NCI-H82 treated with DMSO at 0.1 percent for 48 hours (cell line): Measurements from ENCODE around the gene PPP1R8.
"Not testable (repeated sequence)": the region's sequence is repeated elsewhere in the genome, so short reads cannot be mapped to it uniquely, and the experiment has no call there.

ENCODE experiments used
- DNase-seq: peaks from one replicate; lab custom pipeline; 2025; ENCODE audit not compliant: unreplicated experiment; lab: John Stamatoyannopoulos, UW

PPP1R8 gene

DNA sequence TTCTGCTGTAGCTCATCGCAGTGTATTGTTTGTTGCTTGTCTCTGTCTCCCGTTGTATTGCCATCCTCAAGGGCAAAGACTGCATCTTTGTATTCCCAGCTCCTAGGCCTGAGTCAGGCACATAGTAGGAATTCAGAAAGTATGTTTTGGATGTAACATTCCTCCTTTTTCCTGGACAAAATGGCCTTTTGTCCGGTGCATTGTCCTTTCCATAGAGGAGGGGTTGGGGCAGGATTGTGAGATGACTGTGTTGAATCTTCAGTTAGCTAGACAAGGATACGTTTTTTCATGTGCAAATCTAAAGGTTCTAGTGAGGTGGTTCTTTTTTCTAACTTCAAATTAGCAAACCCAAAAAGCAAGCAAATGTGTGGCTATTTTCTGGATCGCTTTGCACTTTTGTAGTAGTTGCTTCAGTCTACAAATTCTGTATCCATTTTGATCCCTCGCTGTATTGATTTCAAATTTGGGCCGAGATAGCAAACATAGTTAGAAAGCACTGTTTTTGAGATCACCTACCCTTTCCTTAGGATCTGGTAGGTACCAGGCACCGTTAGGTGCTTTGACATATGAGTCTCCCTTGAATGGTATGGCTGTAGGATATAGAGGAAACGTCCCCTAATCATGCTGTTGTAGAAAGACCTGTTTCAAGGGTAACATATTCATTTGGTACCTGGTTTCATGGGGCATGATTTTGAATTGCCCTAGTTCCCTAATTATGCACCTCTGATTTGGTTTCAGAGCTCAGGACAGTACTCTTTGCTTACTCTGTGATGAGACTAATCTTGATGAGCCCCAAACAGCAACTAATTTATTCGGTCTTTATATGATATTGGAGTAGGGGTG lies 1.2 kb downstream of the PPP1R8 start:
- DNase-seq: no peak

DNA sequence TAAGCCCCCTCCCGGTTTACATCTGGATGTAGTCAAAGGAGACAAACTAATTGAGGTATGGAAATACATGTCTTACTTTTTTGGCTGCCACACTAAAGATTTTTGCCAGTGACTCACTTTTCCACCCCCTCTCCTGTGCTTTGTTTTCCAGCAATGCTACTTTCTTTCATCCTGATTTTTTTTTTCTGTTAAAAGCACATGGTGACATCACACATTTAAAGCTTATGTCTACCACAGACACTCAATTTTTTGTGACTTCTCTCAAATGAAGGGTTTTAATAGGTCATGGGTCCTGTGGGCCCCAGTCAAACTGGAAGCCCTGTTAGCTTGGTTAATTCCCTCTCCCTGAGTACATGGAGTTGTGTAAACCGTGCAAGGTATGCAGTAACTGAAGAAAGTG lies 2.2 kb downstream of the PPP1R8 start:
- no peak for DNase-seq

DNA sequence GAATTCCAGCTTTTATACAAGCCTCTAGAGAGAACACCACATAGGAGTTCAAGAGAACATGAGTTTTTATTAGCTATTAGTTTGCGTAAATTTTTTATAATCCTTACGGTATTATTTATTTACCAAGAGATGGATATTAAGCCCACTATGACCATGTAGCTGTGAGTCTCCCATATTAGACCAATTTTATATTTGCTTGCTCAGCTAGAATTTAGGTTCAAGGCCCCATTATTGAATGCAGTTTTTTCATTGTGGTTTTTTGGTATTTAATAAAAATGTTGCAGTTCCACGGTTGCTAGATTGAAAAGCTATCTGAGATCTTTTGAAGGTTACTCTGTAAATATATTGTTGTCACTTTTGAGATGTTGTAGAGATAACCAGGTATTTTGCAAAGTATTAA lies 2.9 kb downstream of the PPP1R8 start:
- no peak for DNase-seq

DNA sequence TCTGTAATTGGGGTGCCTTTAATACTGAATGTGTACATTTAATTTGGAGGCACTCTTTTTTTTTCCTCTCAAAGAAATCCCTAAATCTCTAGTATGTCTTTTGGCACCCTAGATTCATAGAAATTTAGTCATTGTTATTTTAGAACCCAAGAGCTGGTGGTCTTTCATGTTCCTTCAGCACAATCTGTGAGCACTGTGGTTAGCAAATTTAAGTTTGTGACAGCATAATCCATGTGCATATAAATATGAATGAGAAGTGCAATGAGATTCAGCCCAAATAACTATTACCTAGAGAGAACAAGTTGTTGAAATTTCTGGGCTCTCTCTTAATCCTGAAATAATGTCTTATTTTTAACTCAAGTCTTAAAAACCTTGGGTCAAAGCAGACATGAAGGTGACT lies 4.5 kb downstream of the PPP1R8 start:
- no peak for DNase-seq

DNA sequence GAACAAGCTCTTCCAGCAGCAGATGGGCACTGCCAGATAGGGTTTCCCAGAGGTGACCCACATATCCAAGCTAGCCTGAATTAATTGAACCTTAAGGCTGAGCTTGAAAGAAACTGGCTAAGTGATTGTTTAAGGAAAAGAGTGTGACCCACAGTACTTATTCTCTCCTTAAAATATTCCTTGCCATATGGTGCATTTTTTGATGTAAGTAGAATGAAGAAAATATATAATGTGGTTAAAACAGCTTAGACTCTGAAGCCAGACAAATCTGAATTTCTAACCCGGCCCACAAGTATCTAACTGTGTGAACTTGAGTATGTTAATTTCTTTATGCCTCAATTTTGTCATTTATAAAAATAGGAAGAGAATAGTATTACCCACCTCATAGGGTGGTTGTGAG lies 4.9 kb downstream of the PPP1R8 start:
- DNase-seq: no peak

DNA sequence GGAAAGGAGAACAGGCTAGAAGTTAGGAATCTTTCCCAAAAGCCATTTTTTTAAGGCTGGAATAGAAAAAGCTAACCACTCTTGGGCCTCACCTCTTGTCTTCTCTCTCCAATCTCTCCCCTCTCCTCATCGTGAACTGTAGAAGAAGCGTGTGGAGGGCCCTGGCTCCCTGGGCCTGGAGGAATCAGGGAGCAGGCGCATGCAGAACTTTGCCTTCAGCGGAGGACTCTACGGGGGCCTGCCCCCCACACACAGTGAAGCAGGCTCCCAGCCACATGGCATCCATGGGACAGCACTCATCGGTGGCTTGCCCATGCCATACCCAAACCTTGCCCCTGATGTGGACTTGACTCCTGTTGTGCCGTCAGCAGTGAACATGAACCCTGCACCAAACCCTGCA lies 19.4 kb downstream of the PPP1R8 start:
- no peak for DNase-seq

DNA sequence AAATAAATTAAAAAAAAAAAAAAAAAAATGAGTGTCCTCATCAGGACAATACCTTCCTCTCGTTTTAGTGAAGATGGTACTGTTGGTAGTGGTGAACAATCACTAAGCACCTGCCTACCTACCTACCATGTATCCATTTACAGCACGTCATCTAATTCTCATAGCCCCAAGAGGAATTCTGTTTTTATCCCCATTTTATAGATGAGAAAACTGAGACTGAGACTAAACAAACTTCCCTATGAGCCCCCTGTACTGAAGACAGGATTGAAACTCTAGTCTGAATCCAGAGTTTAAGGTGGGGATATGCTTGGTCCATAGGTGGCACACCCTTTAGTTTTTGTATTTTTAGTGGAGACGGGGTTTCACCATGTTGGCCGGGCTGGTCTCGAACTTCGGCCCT lies 24.5 kb downstream of the PPP1R8 start:
- no peak for DNase-seq

DNA sequence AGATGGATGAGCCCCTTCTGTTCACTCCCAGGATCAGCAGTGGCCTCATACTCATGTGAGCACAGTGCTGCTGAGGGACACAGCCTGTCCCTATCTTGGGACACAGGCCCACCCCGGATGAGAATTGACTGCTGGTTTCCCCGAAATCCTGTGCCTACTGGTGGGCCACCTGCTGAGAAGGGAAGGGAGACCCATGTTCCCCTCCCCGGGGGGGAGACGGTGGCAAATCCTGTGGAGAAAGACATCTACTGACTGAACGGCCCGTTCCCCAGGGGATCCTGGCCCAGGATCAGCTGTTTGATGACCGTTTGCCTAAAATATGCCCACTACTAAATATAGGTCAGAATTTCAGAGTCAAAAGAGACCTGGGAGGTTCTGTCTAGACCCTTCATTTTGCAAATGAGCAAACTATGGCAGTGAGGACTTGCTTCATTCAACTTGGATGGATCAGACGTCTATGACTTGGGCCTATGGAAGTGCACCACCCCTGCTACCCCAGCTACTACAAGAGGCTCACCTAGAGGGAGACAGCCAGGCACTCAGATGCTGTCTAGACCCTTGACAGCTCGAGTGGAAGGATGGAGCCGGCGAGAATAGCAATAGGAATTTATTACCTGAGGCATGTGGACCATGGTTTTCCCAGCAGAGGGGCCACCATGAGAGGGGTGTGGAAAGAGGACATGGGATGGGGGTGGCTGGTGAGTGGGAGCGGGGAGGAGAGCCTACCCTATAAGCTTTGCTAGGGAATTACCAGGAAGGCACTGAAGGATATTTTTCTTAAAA lies 26.2 kb downstream of the PPP1R8 start:
- no peak for DNase-seq

DNA sequence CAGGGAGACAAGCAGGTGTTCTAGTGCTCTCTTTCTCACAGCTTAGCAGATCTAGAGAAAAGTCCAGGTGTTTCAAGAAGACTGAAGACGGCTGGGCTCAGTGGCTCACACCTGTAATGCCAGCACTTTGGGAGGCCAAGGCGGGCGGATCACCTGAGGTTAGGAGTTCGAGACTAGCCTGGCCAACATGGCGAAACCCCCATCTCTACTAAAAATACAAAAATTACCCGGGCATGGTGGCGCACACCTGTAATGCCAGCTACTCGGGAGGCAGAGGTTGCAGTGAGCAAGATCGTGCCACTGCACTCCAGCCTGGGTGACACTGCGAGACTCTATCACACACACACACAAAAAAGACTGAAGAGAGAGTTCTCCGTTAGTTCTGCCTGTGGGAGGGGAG lies 27.0 kb downstream of the PPP1R8 start:
- DNase-seq: not testable (repeated sequence)

DNA sequence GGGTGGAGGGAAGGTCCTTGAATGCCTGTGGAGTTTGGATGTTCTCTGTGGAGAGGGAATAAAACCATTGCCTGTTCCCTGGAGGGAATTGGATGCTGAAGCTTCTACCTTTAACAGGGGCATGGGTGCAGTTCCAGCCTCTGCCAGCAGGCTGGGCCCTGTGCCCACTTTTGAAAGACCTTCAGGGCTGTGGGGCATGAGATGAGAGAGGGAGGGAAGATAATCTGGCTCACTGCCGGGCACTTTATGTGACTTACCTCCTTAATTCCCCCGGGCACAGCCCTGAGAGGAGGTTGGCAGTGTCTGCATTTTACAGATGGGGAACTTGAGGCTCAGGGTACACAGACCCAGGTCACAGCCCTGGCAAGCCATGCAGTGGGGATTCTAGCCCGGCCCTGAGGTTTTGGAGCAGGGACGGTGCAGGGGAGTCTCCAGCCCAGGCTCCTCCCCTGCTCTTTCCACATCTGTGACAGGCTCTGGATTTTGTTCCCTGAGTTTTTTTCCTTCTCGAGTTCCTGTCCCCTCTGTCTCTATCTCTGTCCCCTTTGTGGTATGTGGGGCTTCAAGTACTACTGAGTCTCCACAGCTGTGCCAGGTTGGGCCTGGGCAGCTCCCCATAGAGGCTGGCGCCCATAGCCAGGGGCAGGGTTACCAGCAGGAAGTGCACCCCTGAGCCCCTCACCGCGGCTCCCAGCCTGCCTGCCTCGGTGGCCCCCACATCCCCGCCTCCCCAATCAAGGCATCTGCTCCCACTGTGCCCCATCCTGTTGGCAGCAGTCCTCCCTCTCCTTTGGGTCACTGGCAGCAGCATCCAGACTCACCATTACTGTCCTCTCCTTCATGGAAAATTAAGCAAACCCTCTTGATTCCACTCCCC lies 27.7 kb downstream of the PPP1R8 start:
- peak; percentile 63 for DNase-seq

DNA sequence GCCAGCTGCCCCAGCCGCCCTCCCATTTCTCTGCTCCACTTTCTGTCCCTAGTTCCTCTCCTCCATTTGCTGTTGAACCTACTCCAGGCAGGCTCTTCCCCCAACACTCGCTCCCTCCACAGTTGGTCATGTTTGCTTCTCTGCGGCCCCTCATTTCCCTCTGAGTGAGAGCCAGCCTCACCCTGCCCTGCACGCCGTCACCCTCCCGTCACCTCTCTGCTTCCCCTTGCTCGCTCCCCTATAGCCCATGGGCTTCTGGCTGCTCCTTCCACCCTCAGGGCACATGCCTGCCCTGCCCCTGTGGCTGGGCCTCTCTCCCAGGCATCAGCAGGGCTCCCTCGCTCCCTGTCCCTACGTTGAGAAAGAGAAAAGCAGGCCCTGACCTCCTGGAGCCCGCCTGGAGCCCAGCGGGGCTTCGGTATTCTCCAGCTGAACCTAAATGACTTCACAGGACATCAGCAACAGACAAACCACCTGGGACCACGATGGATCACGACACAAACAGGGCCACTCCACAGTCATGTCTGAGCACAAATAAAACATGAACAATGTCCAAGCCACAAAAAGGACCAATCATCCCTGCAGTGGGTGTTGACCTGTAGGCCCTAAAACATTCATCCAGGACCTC lies 28.5 kb downstream of the PPP1R8 start:
- DNase-seq: no peak

DNA sequence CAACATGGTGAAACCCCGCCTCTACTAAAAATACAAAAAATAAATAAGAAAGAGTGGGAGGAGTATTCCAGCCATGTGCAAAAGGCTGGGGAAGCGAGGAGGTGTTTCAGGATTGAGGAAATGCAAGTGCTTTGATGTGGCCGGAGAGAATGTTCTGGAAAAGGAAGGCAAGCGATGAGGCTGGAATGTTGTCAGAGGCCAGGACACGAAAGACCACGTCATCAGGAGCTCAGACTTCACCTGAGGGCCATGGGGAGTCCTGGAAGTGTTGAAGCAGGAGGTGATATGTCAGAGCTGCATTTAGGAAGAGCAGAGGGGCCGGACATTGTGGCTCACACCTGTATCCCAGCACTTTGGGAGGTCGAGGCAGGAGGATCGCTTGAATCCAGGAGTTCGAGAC lies 30.9 kb downstream of the PPP1R8 start:
- no peak for DNase-seq

DNA sequence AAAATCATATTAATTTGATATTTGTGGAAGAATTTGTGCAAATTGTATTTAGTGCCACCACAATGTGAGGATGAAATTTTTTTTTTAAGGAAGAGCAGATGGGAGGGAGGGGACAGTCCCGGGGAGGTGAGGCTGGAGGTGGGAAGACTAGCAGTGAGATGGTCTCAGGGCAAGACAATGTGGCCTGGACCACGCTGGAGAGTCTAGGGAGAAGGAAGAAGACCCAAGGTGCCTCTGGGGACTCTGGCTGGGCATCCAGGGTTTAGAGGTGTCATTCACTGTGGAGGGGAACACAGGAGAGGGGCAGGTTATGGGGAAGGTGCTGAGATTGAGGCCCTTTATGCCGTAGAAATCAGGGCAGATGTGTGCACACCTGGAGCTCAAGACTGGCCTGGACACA lies 31.4 kb downstream of the PPP1R8 start:
- DNase-seq: no peak

DNA sequence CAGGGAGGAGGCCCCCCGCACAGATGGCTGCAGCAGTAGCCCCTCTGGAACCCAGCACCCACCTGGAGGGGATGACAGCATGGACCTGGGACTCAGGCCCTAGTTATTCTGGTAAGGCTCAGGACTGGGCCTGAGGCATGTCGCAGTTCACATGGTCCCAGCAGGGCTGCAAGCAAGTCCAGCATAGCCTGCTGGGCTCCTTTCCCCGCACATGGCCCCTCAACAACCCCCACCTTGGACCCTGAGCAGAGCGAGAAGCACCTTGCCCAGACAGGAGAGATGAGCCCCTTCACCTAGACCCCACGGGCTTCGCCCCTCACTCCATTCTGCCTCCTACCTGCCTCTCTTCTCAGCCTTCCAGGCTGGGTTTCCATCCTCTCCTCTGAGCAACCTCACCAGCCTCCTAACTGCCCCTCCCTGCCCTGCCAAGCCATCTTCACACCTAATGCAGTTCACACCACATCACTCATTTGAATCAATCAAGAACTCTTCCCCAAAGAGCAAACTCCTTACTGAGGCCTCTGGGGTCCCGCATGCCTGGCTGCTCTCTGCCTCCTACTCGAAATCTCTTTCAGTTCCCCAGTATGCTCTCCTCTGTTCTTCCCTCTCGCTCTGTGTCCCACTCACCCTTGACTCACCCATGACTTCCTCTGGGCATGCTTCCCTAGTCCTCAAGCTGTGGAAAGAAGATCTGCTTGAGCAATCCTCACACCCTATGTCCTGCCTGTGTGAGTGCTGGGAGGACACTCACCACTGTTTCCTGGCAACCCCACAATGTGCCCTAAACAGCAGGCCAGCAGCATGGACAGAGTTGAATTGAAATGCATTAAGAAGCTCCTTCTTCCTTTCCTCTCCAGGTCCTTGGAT lies 32.3 kb downstream of the PPP1R8 start:
- no peak for DNase-seq

DNA sequence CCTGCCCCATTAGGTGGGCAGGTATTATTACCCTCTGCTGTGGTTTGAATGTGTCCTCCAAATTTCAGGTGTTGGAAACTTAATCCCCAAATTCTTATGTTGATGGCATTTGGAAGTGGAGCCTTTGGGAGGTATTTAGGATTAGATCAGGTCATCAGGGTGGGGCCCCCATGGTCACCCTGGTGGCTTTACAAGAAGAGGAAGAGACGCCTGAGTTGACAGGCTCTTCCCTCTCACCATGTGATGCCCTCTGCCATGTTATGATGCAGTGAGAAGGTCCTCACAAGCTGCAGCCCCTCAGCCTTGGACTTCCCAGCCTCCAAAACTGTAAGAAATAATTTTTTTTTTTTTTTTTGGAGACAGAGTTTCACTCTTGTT lies 32.9 kb downstream of the PPP1R8 start:
- DNase-seq: no peak

DNA sequence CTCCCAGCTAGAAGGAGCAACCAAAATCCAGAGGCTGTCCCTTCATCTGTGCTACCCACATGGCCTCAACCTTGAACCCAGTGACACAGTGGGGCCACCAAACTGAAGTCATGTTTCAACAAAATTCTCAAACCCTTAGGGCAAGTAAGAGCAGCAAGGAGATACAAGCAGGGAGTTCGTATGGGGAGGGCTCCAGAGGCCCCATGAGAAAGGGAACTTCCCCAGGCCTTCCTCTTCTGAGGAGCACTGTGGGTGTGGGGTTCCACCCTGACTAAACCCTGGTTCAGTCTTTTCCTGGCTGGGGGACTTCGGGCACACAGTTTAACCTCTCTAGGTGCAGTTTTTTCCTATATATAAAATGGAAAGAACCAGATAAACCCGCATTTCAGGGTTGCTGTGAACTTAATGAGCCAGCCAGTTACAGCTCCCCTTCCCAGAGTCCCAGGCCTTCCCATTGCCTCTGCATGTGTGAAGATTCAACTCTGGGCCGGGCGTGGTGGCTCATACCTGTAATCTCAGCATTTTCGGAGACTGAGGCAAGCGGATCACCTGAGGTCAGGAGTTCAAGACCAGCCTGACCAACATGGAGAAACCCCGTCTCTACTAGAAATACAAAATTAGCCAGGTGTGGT lies 33.8 kb downstream of the PPP1R8 start:
- no peak for DNase-seq

DNA sequence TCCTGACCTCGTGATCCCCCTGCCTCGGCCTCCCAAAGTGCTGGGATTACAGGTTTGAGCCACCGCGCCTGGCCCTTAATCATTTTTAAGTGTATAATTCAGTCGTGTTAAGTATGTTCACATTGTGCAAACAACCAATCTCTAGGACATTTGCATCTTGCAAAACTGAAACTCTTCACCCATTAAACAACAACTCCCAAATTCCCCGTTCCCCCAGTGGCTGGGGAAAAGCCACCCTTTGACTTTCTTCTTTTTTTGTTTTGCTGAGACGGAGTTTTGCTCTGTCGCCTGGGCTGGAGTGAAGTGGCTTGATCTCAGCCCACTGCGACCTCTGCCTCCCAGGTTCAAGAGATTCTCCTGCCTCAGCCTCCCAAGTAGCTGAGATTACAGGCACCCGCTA lies 35.2 kb downstream of the PPP1R8 start:
- no peak for DNase-seq

DNA sequence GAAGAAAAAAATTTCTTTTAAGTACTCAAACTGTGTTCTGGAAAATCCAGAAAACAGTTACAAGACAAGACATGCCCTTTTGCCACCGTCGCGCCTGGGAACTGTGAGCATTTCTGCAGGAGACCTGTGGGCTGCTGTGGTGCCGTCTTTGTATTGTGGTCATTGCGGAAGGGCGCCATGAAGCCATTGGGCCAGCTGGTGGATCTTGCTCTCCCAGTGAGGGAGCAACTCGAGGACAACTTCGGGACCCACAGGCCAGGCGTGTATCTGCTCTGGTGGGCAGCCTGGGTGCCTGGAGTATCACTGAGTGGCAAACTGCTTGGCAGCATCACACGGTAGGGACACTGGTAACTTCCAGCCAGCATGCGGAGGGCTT lies 38.0 kb downstream of the PPP1R8 start:
- DNase-seq: no peak

DNA sequence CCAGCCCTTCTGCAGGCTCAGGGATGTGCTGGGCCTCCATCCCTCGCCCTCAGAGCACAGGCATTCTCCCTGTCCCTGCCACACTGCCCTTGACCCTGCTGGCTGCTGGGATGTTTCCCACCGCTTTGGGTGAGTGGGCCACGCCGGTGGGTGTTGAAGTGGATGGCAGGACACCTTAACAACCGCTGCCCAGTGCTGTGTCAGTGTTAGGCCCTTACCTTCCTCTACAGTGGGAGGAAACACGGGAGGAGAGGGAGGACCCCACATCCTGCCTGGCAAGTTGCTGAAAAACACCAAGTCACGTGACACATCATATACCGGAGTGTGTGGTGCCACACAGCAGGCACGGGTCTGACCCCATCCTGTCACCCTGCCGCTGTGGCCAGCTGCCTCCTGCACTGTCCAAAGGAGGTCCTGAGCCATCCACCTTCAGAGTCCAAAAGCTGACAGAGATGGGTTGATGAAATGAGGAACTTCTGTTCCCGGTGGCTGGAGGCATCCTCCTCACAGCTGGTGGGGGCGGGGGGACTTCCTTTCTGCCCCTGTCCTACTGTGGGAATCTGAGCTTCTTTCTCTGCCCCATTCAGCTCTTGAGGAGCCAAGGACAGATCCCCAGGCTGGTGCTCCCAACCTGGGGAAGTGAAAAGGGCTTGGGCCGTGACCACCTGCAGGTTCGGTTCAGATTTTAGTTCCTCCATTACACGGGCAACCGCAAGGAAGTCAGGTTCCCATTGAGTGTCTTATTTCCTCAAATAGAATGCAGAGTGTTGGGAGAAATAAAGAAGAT lies 38.5 kb downstream of the PPP1R8 start:
- DNase-seq: no peak
